ENCODE results near the gene NSD2.

DNA sequence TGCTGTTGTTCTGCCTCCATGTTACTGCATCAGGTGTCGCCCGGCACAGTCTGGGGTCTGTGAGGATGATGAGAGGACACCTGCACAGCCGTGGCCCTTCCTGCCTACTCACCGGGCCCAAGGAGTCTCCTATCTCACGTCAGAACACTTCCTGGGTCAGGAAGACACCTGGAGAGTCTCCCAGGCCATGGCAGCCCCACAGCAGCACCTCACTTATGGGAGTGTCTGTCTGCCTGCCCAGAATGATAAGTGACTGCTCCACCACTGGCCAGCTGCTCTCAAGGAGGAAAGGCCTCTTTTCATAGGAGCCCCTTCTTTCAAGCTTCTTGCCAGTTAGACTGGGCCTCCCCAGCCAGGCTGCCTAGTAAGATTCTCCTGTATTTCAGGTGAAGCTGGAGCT is 81.5 kb downstream of the NSD2 start:
- TF ChIP-seq EZH2 (IDR thresholded peaks at IDR 0.05; ENCODE audit: low read length, missing control alignments), result no peak
- TF ChIP-seq, protein P1, sequence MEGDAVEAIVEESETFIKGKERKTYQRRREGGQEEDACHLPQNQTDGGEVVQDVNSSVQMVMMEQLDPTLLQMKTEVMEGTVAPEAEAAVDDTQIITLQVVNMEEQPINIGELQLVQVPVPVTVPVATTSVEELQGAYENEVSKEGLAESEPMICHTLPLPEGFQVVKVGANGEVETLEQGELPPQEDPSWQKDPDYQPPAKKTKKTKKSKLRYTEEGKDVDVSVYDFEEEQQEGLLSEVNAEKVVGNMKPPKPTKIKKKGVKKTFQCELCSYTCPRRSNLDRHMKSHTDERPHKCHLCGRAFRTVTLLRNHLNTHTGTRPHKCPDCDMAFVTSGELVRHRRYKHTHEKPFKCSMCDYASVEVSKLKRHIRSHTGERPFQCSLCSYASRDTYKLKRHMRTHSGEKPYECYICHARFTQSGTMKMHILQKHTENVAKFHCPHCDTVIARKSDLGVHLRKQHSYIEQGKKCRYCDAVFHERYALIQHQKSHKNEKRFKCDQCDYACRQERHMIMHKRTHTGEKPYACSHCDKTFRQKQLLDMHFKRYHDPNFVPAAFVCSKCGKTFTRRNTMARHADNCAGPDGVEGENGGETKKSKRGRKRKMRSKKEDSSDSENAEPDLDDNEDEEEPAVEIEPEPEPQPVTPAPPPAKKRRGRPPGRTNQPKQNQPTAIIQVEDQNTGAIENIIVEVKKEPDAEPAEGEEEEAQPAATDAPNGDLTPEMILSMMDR (conservative IDR thresholded peaks at IDR 0.05 in 1 of 2, IDR thresholded peaks at IDR 0.05 in 1 of 2; ENCODE audit: low read depth in 1 of 2, low read length in 2 of 2), result no peak

All from fibroblast of lung (primary cell).